HepG2 (cell line): ENCODE data around the gene CCDC154. TPM values are rescaled to one million over a fixed set of nuclear protein-coding genes. Genes with fewer than 3 reads are reported as not detected.

Experiments used
- ATAC-seq: fragments of 200-7000 bp; cut with Tn5 transposase; 3 replicates; pipeline ENCODE4 v1.9.1; 2020; ENCODE audit warnings: mild to moderate bottlenecking, moderate library complexity
- BruUV-seq: library from RNA; stranded (reverse); fragments of 400-500 nt; replicated peaks from 2 replicates; lab custom pipeline; 2021; lab: Mats Ljungman, UMichigan
- CTCF ChIA-PET: fragments of 300-600 bp; formaldehyde crosslinking; extraction: SDS; loops from one replicate; lab custom pipeline; 2021; ENCODE audit warnings: low total read pairs, inconsistent platforms, low intra/inter-chr PET ratio; lab: Yijun Ruan, JAX
- POLR2A ChIA-PET: fragments of 350-600 bp; sonication (Branson Sonifier 250); formaldehyde crosslinking; loops from one replicate; lab custom pipeline; 2020; ENCODE audit warnings: antibody characterized with exemption, inconsistent platforms; lab: Yijun Ruan, JAX
- DNase-seq: peaks from one replicate; pipeline ENCODE4 v3.0.0-alpha.2; 2015; ENCODE audit warnings: low spot score
- FAIRE-seq: peaks from 3 replicates; lab custom pipeline; 2011; peaks lifted over from hg19 to GRCh38; lab: Jason Lieb, UNC
- H2AFZ ChIP-seq: one replicate; pipeline ENCODE4 v1.6.1; 2011; ENCODE audit warnings: low read length, inconsistent platforms
- H3K27ac ChIP-seq: fragments of 300-600 bp; 3 replicates; pipeline ENCODE4 v1.8.0; 2011; ENCODE audit warnings: mixed run types, mild to moderate bottlenecking, mixed read lengths, low read length, inconsistent platforms; ENCODE audit not compliant: insufficient read depth; ENCODE audit errors: extremely low read length
- H3K27me3 ChIP-seq, 2 experiments: fragments of 200-600 bp in 1 of 2; 2 replicates in 1 of 2; 3 replicates in 1 of 2; pipeline versions ENCODE4 v1.6.0 to v1.8.0; 2011; ENCODE audit warnings: low read length in 2 of 2, mild to moderate bottlenecking in 2 of 2, moderate library complexity in 2 of 2, inconsistent platforms in 1 of 2; ENCODE audit not compliant: insufficient read depth in 2 of 2, control insufficient read depth in 1 of 2
- H3K36me3 ChIP-seq, 2 experiments: fragments of 200-600 bp in 1 of 2; replicated peaks in 1 of 2; 2 replicates in 1 of 2; 3 replicates in 1 of 2; pipeline versions ENCODE4 v1.5.1 to v1.8.0; 2011; ENCODE audit warnings: low read length in 2 of 2, inconsistent platforms in 1 of 2; ENCODE audit not compliant: insufficient read depth in 2 of 2, control insufficient read depth in 1 of 2
- H3K4me1 ChIP-seq: 2 replicates; pipeline ENCODE4 v1.5.1; 2012; ENCODE audit warnings: low read length, inconsistent platforms; ENCODE audit not compliant: insufficient read depth
- H3K4me2 ChIP-seq: 2 replicates; pipeline ENCODE4 v1.6.0; 2011; ENCODE audit warnings: low read depth, low read length, inconsistent platforms
- H3K4me3 ChIP-seq, 3 experiments: fragments of 200-600 bp in 1 of 3; sonication (generic), shearing (Covaris generic) in 1 of 3; replicated peaks in 1 of 3; 2 replicates each; pipeline ENCODE4 v1.5.1; 2011 to 2016; ENCODE audit warnings: low read length in 3 of 3, inconsistent platforms in 2 of 3, low read depth in 2 of 3, mild to moderate bottlenecking in 2 of 3, control low read depth in 1 of 3, mixed read lengths in 1 of 3; ENCODE audit not compliant: insufficient read depth in 1 of 3
- H3K79me2 ChIP-seq: one replicate; pipeline ENCODE4 v1.6.1; 2011; ENCODE audit warnings: low read length, inconsistent platforms; ENCODE audit not compliant: insufficient read depth
- H3K9ac ChIP-seq: 2 replicates; pipeline ENCODE4 v1.6.0; 2011; ENCODE audit warnings: mild to moderate bottlenecking, low read depth, low read length, inconsistent platforms; ENCODE audit not compliant: insufficient read depth
- H3K9me3 ChIP-seq: 2 replicates; pipeline ENCODE4 v1.5.1; 2012; ENCODE audit warnings: mild to moderate bottlenecking, low read length
- H4K20me1 ChIP-seq: 2 replicates; pipeline ENCODE4 v1.6.0; 2011; ENCODE audit warnings: inconsistent platforms, mild to moderate bottlenecking, low read length, moderate library complexity; ENCODE audit not compliant: insufficient read depth
- CTCF ChIP-seq: sonication (generic); formaldehyde crosslinking; IDR thresholded peaks from 2 replicates; pipeline ENCODE4 v1.5.0; 2020; ENCODE audit warnings: mild to moderate bottlenecking, missing genetic modification reagents, moderate library complexity
- GPBP1L1 ChIP-seq: sonication (generic); formaldehyde crosslinking; IDR thresholded peaks from 2 replicates; pipeline ENCODE4 v1.5.0; 2020; ENCODE audit warnings: mild to moderate bottlenecking, missing genetic modification reagents
- MTA1 ChIP-seq: sonication (generic); formaldehyde crosslinking; IDR thresholded peaks from 2 replicates; pipeline ENCODE4 v1.4.0; 2020; ENCODE audit warnings: missing genetic modification reagents, mild to moderate bottlenecking, borderline replicate concordance
- NRL ChIP-seq: sonication (generic); formaldehyde crosslinking; IDR thresholded peaks from 2 replicates; pipeline ENCODE4 v1.5.0; 2020; ENCODE audit warnings: missing genetic modification reagents, mild to moderate bottlenecking, moderate library complexity, borderline replicate concordance
- ZBTB21 ChIP-seq: sonication (generic); formaldehyde crosslinking; IDR thresholded peaks from 2 replicates; pipeline ENCODE4 v1.4.0; 2020; ENCODE audit warnings: missing genetic modification reagents
- ZBTB33 ChIP-seq: sonication (generic); formaldehyde crosslinking; IDR thresholded peaks from 2 replicates; pipeline ENCODE4 v1.4.0; 2020; ENCODE audit warnings: missing genetic modification reagents
- ZNF451 ChIP-seq: sonication (generic); formaldehyde crosslinking; IDR thresholded peaks from 2 replicates; pipeline ENCODE4 v1.5.0; 2020; ENCODE audit warnings: mild to moderate bottlenecking, missing genetic modification reagents
- WGBS: methylation state at CpG from one replicate; pipeline ENCODE4 v1.1.6; 2017; ENCODE audit warnings: low lambda C conversion rate; 5-methylcytosine and 5-hydroxymethylcytosine counted together
- in situ Hi-C: cut with HindIII; loops from 2 replicates; pipeline ENCODE4 v1.10.0; 2017; ENCODE audit warnings: low pct_unique_long_range_greater_than_20kb; ENCODE audit not compliant: extremely low pct_ligation_motif_present
- intact Hi-C: fragments of 100-400 bp; cut with micrococcal nuclease; formaldehyde crosslinking; loops from one replicate; pipeline ENCODE4 v1.10.0; 2022; ENCODE audit not compliant: unreplicated experiment
- polyA plus RNA-seq, 8 experiments: library from polyadenylated mRNA; depleted of rRNA in 3 of 8; stranded (reverse) in 7 of 8; unstranded in 1 of 8; fragments of >200 nt; fragmentation: Illumina TruSeq in 4 of 8; extraction: Trizol in 4 of 8; gene quantifications; 2 replicates each; pipeline versions ENCODE4 v1.2.1 to v1.2.3, GENCODE V29; 2011 to 2016; ENCODE audit warnings: low read depth in 4 of 8, missing spikeins in 1 of 8, mixed read lengths in 1 of 8; ENCODE audit not compliant: insufficient read depth in 1 of 8
- total RNA-seq, 5 experiments: library from RNA; depleted of rRNA; stranded (reverse); fragments of >200 nt; fragmentation: Illumina TruSeq; extraction: Trizol; gene quantifications; 2 replicates each; pipeline ENCODE4 v1.2.3, GENCODE V29; 2016; ENCODE audit warnings: low read depth in 1 of 5

CCDC154 gene
- total and polyA plus RNA-seq, 2 of the 13 experiments (the other 11 are each of a cell fraction or from before 2014, with no cell fraction given), result 0.92 to 1.5 TPM

- TF ChIP-seq ZBTB33 (CRISPR knock-in tag) (peak; percentile 85), NRL (CRISPR knock-in tag) (no peak), CTCF (CRISPR knock-in tag) (0 out of 2 replicates have a peak, but pooled peaks have one; percentile 11), GPBP1L1 (CRISPR knock-in tag) (no peak)
These were observed 868 bp downstream of the CCDC154 start (continued) for GRCh38 chr16:1443403-1443973.

- H3K79me2 ChIP-seq, result no peaks in the 10 kb centered on the region
- ChIA-PET CTCF (no interaction called here), POLR2A (no interaction called here)
- FAIRE-seq (no peak), DNase-seq (no peak), ATAC-seq (no peak)
- intact Hi-C loops, result no loop called here
- peaks cover 6 to 18% of the 10 kb centered on the region in 2 experiments; a peak in 4 of 5 replicates for H3K27me3 ChIP-seq
- no peak overlapping the region for H3K4me2 ChIP-seq
- H3K36me3 ChIP-seq, result no peaks in the 10 kb centered on the region; a peak in 1 of 5 replicates
- 0 out of 2 replicates have a peak, but pooled peaks have one; percentile 22 for TF ChIP-seq MTA1 (CRISPR knock-in tag)
- TF ChIP-seq ZBTB21, result no peak
- TF ChIP-seq ZNF451, result no peak
- no peak overlapping the region for H2AFZ ChIP-seq
- no peak overlapping the region for H3K4me3 ChIP-seq
- H3K4me1 ChIP-seq, result peaks cover 36% of the 10 kb centered on the region
- no peaks in the 10 kb centered on the region for H4K20me1 ChIP-seq
- WGBS, result no CpG with 5 or more reads among the region's 24 CpGs
- H3K9ac ChIP-seq, result no peak overlapping the region
- H3K9me3 ChIP-seq, result no peaks in the 10 kb centered on the region
- H3K27ac ChIP-seq, result no peak overlapping the region
- in situ Hi-C loops, result no loop called here
- no TSS peak for BruUV-seq
These were observed 1.7 kb downstream of the CCDC154 start for GRCh38 chr16:1442697-1443096.
